T-cell (primary cell): ENCODE results near the gene LCK. TPM values are rescaled to one million over a fixed set of nuclear protein-coding genes. Genes with fewer than 3 reads are reported as not detected.

Source experiments
- ATAC-seq, 4 experiments: fragments of 200-7000 bp in 3 of 4; fragments of 150-1000 bp in 1 of 4; cut with Tn5 transposase; replicated peaks in 1 of 4; 1 replicate in 3 of 4; 2 replicates in 1 of 4; pipeline ENCODE4 v1.10.0; 2021; ENCODE audit warnings: moderate library complexity in 3 of 4, mild to moderate bottlenecking in 2 of 4, moderate number of reproducible peaks in 1 of 4
- CTCF ChIA-PET, 2 donors: fragments of 300-600 bp; sonication (Branson Sonifier 250); formaldehyde crosslinking; loops; one replicate each; lab custom pipeline; 2022; ENCODE audit warnings: antibody characterized with exemption in 2 of 2; lab: Charles Lee
- POLR2A ChIA-PET, 2 donors: fragments of 300-600 bp; sonication (Branson Sonifier 250); formaldehyde crosslinking; loops; one replicate each; lab custom pipeline; 2022; ENCODE audit warnings: antibody characterized with exemption in 2 of 2; lab: Charles Lee
- DNase-seq, 35 experiments: peaks; one replicate each; pipeline versions ENCODE4 v3.0.0 to v3.0.0-alpha.2; 2013 to 2023
- H3K27ac ChIP-seq: one replicate; pipeline ENCODE4 v1.5.1; 2013; ENCODE audit warnings: low read length
- H3K27me3 ChIP-seq, 2 experiments: replicated peaks in 1 of 2; 1 replicate in 1 of 2; 2 replicates in 1 of 2; pipeline versions ENCODE4 v1.6.1 to v1.7.0; 2013; ENCODE audit warnings: low read length in 1 of 2, mixed read lengths in 1 of 2; ENCODE audit not compliant: control insufficient read depth in 2 of 2, insufficient read depth in 2 of 2; ENCODE audit errors: extremely low read depth in 1 of 2
- H3K36me3 ChIP-seq, 2 donors: 1 replicate in 1 of 2; 2 replicates in 1 of 2; pipeline versions ENCODE4 v1.6.1 to v1.7.0; 2013; ENCODE audit warnings: low read length in 1 of 2; ENCODE audit not compliant: control insufficient read depth in 2 of 2, insufficient read depth in 1 of 2; ENCODE audit errors: extremely low read depth in 1 of 2
- H3K4me1 ChIP-seq, 2 experiments: 1 replicate in 1 of 2; 2 replicates in 1 of 2; pipeline versions ENCODE4 v1.6.1 to v1.7.0; 2013; ENCODE audit warnings: low read length in 2 of 2, mixed read lengths in 1 of 2; ENCODE audit not compliant: insufficient read depth in 2 of 2, control insufficient read depth in 1 of 2; ENCODE audit errors: extremely low read depth in 1 of 2
- H3K4me3 ChIP-seq, 2 donors: 1 replicate in 1 of 2; 2 replicates in 1 of 2; pipeline versions ENCODE4 v1.5.1 to v1.7.0; 2013; ENCODE audit warnings: mild to moderate bottlenecking in 2 of 2, low read length in 1 of 2, moderate library complexity in 1 of 2; ENCODE audit not compliant: control insufficient read depth in 1 of 2; ENCODE audit errors: extremely low read depth in 1 of 2
- H3K9me3 ChIP-seq: 2 replicates; pipeline ENCODE4 v1.7.0; 2013
- H3K27ac Mint-ChIP-seq, 2 donors: one replicate each; pipeline ENCODE4 v1.8.0; 2020 to 2021; ENCODE audit warnings: mild to moderate bottlenecking in 2 of 2, mixed read lengths in 2 of 2
- H3K27me3 Mint-ChIP-seq, 2 donors: one replicate each; pipeline ENCODE4 v1.8.0; 2021 to 2022; ENCODE audit warnings: mixed read lengths in 2 of 2
- H3K36me3 Mint-ChIP-seq: one replicate; pipeline ENCODE4 v1.8.0; 2021; ENCODE audit warnings: mixed read lengths
- H3K4me1 Mint-ChIP-seq, 3 donors: one replicate each; pipeline ENCODE4 v1.8.0; 2020 to 2022; ENCODE audit warnings: mixed read lengths in 3 of 3, mild to moderate bottlenecking in 1 of 3
- H3K4me3 Mint-ChIP-seq, 3 donors: one replicate each; pipeline ENCODE4 v1.8.0; 2020 to 2022; ENCODE audit warnings: mild to moderate bottlenecking in 3 of 3, mixed read lengths in 3 of 3, moderate library complexity in 3 of 3
- H3K9me3 Mint-ChIP-seq, 3 donors: one replicate each; pipeline ENCODE4 v1.8.0; 2020 to 2022; ENCODE audit warnings: mixed read lengths in 3 of 3
- WGBS: methylation state at CpG from one replicate; pipeline ENCODE4 v1.1.5; 2013; ENCODE audit warnings: missing lambda C conversion rate; ENCODE audit not compliant: insufficient coverage; 5-methylcytosine and 5-hydroxymethylcytosine counted together
- total RNA-seq, 35 experiments: library from RNA in 6 of 35; stranded (reverse) in 6 of 35; fragments of 120-200 nt in 1 of 35; gene quantifications; one replicate each; pipeline versions ENCODE4 v1.2.1 to v1.2.4 and lab custom pipeline; 2013 to 2026

The LCK gene
- total RNA-seq, 5 donors from 2014 or later (not counting 1 experiment from before 2014, with no cell fraction given), result 341 to 489 (median 428) TPM

DNA sequence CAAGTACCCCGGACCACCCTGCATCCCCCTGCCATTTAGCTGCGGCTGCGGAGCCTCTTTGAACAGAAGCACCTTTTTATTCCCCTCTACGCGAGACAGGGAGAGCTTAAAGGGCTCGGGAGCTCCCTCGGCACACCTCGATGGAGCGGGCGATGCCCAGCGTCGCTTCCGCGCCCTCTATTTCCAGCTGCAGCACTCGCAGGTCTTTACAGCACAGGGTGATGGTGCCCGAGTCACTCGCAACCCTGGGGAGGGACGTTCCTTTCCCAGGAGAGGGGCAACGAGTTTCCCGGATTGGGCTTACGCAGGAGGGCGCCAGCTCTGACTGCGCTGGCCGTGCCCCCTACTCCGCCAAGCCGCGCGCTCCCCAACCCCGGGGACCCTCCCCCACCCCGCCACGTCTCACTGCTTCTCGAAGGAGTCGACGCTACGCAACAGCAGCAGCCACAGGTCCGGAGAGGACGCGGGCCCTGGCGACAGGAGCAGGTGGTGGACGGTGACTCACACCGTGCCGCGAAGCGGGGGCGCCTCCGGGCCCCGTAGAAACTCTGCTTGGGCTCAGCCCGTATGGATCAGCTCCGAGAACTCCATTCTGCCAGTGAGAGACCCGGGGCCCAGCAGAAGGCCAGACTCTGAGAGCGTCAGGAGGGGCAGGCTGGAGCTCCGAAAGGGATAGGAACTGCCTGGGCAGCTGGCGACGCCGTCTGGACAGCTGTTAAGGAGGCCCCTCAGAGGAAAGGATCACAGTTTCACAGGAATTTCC lies 9.9 kb upstream of the LCK start:
- ATAC-seq, result peak; percentile 72 to 81 (median 76)
- WGBS, result 11% methylated on average over 53 of the region's 55 CpGs
- Histone ChIP-seq H3K4me1 (peaks cover 5 to 30% of the 10 kb centered on the region in 2 experiments), H3K27ac (peak overlapping the region; percentile 42), H3K9me3 (no peaks in the 10 kb centered on the region), H3K36me3 (no peaks in the 10 kb centered on the region), H3K4me3 (peak overlapping the region; percentile 75 to 89), H3K27me3 (no peaks in the 10 kb centered on the region)
- H3K4me3 Mint-ChIP-seq, result peak overlapping the region; percentile 84 to 89 (median 87)
- H3K36me3 Mint-ChIP-seq, result no peaks in the 10 kb centered on the region
- ChIA-PET CTCF (interaction anchor here (0.6 to 2.2 kb wide), 7 partner anchors 13 to 59 kb away, joined by 4 to 16 read pairs (median 7); partner anchors contain the start of gene HDAC1 (in 1 of the 2)), POLR2A (interaction anchor here (0.5 to 1.7 kb wide), 12 partner anchors 8 to 242 kb away, joined by 3 to 7 read pairs (median 4); partner anchors contain the start of genes BSDC1 (in 1 of the 2), LCK (in 1 of the 2) and MARCKSL1 (in 1 of the 2))
- peak overlapping the region; percentile 71 to 86 for H3K27ac Mint-ChIP-seq
- H3K9me3 Mint-ChIP-seq, result no peaks in the 10 kb centered on the region
- no peaks in the 10 kb centered on the region for H3K27me3 Mint-ChIP-seq
- peaks cover 14 to 23% (median 22%) of the 10 kb centered on the region in 3 donors for H3K4me1 Mint-ChIP-seq
- peak in 15 of 35 experiments; percentile 10 to 61 (median 39) for DNase-seq

DNA sequence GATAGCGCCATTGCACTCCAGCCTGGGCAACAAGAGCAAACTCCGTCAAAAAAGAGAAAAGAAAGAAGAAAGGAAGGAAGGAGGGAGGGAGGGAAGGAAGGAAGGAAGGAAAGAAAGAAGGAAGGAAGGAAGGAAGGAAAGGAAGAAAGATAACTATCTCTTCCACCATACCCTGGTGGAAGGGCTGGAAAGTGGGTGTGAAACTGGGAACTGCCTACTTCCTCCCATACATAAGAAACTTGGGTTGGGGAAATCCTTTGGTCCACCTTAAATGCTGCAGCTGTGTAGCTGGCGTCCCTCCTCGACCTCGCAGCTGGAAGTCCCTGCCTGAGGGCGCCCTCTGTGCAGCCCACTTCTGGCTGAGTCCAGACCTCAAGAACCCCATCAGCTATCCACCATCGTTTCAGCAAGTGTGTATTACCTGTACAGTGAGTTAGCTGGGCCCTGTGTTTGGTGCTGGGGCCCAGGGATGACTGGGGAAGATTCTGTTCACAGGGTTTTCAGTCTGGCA lies 8.7 kb upstream of the LCK start:
- Mint-ChIP-seq H3K27ac (peak overlapping the region; percentile 55 to 86), H3K4me3 (peak overlapping the region; percentile 17 to 89 (median 34)), H3K4me1 (peaks cover 24 to 35% (median 33%) of the 10 kb centered on the region in 3 donors), H3K36me3 (no peaks in the 10 kb centered on the region), H3K27me3 (no peaks in the 10 kb centered on the region), H3K9me3 (no peaks in the 10 kb centered on the region)
- ChIA-PET POLR2A (interaction anchor here in 1 of 2 donors (1.0 to 1.1 kb wide), 2 partner anchors 16 to 80 kb away, joined by 3 to 6 read pairs; no protein-coding TSS in a partner anchor), CTCF (interaction anchor here (0.6 to 1.2 kb wide), 2 partner anchors 13 to 64 kb away, joined by 4 to 7 read pairs; no protein-coding TSS in a partner anchor)
- DNase-seq, result no peak
- Histone ChIP-seq H3K27me3 (no peaks in the 10 kb centered on the region), H3K36me3 (peaks cover 0 to 3% of the 10 kb centered on the region in 2 donors), H3K4me3 (no peak overlapping the region), H3K9me3 (no peaks in the 10 kb centered on the region), H3K4me1 (peaks cover 10 to 41% of the 10 kb centered on the region in 2 experiments), H3K27ac (no peak overlapping the region)
- no peak for ATAC-seq
- WGBS, result 80% methylated on average over 1 of the region's 7 CpGs

DNA sequence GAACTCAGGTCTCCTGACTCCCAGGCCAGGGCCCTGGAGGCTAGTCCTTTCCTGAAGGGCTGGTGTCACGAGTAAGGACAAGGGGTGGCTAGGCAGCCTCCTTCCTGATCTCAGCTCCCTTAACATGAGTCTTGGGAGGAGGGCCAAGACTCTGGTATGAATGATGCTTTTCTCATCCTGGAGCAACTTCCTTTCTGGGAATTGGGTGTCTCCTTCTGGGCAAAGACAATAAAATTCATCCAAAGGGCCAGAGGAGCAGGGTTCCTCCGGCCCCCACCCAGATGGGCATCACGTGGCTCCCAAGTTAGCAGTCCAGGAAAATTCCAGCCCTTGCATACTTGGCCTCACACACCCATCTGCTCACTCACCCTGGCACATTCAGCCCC lies 4.2 kb upstream of the LCK start, which contains the start of gene FAM167B:
TSS of gene FAM167B (plus strand) at position 335 of the 386 bp plus-strand sequence. CDS start 200 bp downstream, outside the sequence.
- ATAC-seq (no peak), DNase-seq (no peak)
- ChIA-PET CTCF (no interaction called here), POLR2A (interaction anchor here in 1 of 2 donors (0.5 kb wide), 1 partner anchor 15 kb away, joined by 3 read pairs; no protein-coding TSS in a partner anchor)
- H3K27ac Mint-ChIP-seq, result peak within 1 kb of the TSS; percentile 94 to 98
- Histone ChIP-seq H3K4me3 (peak within 1 kb of the TSS in 1 of 2 donors; percentile 18), H3K27me3 (no peaks in the 10 kb centered on the region), H3K27ac (peak within 1 kb of the TSS; percentile 96), H3K9me3 (no peaks in the 10 kb centered on the region), H3K36me3 (peaks cover 0 to 3% of the 10 kb centered on the region in 2 donors), H3K4me1 (peaks cover 26 to 60% of the 10 kb centered on the region in 2 experiments)
- peaks cover 4% of the 10 kb centered on the region for H3K36me3 Mint-ChIP-seq
- H3K27me3 Mint-ChIP-seq, result no peaks in the 10 kb centered on the region
- peaks cover 48 to 69% (median 66%) of the 10 kb centered on the region in 3 donors for H3K4me1 Mint-ChIP-seq
- H3K9me3 Mint-ChIP-seq, result no peaks in the 10 kb centered on the region
- H3K4me3 Mint-ChIP-seq, result peak within 1 kb of the TSS; percentile 62 to 91 (median 71)
- 100% methylated on average over 2 of the region's 3 CpGs for WGBS

DNA sequence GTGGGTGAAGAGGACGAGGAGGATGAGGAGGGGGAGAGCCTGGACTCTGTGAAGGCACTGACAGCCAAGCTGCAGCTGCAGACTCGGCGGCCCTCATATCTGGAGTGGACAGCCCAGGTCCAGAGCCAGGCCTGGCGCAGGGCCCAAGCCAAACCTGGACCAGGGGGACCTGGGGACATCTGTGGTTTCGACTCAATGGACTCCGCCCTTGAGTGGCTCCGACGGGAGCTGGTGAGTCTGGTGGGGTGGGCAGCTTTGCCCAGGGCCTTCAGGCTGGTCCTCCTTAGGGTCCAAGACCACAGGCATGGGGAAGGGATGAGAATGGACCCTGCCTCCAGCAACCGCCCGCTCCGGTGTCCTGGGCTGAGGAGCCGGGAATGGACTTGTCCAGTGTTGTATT lies 3.6 kb upstream of the LCK start:
- H3K36me3 Mint-ChIP-seq, result peaks cover 8% of the 10 kb centered on the region
- 96% methylated on average over 11 of the region's 12 CpGs for WGBS
- H3K27ac Mint-ChIP-seq, result peak overlapping the region; percentile 94 to 98
- H3K9me3 Mint-ChIP-seq, result no peaks in the 10 kb centered on the region
- no peak for ATAC-seq
- peak overlapping the region in 2 of 3 donors; percentile 71 to 91 for H3K4me3 Mint-ChIP-seq
- peaks cover 45 to 69% (median 65%) of the 10 kb centered on the region in 3 donors for H3K4me1 Mint-ChIP-seq
- no peak for DNase-seq
- no peak overlapping the region for H3K4me3 ChIP-seq
- ChIA-PET CTCF (interaction anchor here in 1 of 2 donors (1.5 kb wide), 1 partner anchor 147 kb away, joined by 5 read pairs; the partner anchor contains the start of gene BSDC1), POLR2A (no interaction called here)
- H3K36me3 ChIP-seq, result peaks cover 0 to 3% of the 10 kb centered on the region in 2 donors
- no peaks in the 10 kb centered on the region for H3K27me3 Mint-ChIP-seq
- no peaks in the 10 kb centered on the region for H3K27me3 ChIP-seq
- H3K9me3 ChIP-seq, result no peaks in the 10 kb centered on the region
- H3K27ac ChIP-seq, result peak overlapping the region; percentile 96
- peaks cover 26 to 56% of the 10 kb centered on the region in 2 experiments for H3K4me1 ChIP-seq

DNA sequence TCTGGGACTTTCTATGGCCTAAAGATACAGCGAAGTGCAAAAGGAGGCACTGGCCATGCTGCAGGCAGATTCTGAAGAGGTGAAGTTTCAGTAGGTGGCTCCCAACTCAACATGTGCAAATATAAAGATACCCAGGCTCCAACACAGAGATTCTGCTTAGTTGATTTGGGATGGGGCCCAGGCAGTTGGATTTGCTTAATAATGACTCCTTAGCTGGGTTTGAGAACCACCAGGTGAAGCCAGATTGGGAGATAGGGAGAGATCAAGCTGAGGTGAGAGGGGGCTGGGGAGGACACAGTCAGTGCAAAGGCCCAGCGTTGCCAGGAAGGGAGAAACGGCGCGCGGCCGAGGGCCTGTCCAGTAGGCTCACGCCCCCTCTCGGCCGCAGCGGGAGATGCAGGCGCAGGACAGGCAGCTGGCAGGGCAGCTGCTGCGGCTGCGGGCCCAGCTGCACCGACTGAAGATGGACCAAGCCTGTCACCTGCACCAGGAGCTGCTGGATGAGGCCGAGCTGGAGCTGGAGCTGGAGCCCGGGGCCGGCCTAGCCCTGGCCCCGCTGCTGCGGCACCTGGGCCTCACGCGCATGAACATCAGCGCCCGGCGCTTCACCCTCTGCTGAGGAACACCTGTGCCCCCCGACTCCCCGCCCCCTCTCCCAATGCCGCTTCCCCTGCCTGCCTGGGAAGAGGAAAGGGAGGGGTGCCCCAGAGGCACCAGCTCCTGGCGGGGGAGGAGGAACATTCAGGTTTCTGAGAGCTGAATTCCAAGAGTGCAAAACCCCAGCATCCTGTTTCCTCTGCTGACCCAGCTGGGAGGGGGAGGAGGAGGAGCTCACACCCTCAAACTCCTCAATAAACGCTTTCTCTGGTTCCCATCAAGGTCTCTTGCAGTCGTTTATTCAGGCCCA lies 2.8 kb upstream of the LCK start:
- Mint-ChIP-seq H3K27ac (peak overlapping the region; percentile 100), H3K4me3 (peak overlapping the region; percentile 62 to 91 (median 71)), H3K36me3 (peaks cover 12% of the 10 kb centered on the region), H3K4me1 (peaks cover 45 to 71% (median 65%) of the 10 kb centered on the region in 3 donors), H3K27me3 (no peaks in the 10 kb centered on the region), H3K9me3 (no peaks in the 10 kb centered on the region)
- DNase-seq (peak in 30 of 35 experiments; percentile 38 to 83 (median 58)), ATAC-seq (peak in 1 of 4 experiments; percentile 8)
- Histone ChIP-seq H3K27ac (peak overlapping the region; percentile 96), H3K9me3 (no peaks in the 10 kb centered on the region), H3K4me3 (peak overlapping the region; percentile 18 to 44), H3K4me1 (peaks cover 26 to 56% of the 10 kb centered on the region in 2 experiments), H3K36me3 (peaks cover 0 to 3% of the 10 kb centered on the region in 2 donors), H3K27me3 (no peaks in the 10 kb centered on the region)
- CTCF ChIA-PET, result interaction anchor here (0.6 to 1.9 kb wide), 17 partner anchors 9 to 146 kb away, joined by 3 to 9 read pairs (median 4); partner anchors contain the start of genes BSDC1 (in 1 of the 2), CCDC28B (in 1 of the 2) and HDAC1 (in 1 of the 2)
- POLR2A ChIA-PET, result interaction anchor here (0.6 to 0.7 kb wide), 6 partner anchors 25 to 192 kb away, joined by 3 to 7 read pairs (median 5); partner anchors contain the start of gene IQCC (in 1 of the 2)
- WGBS, result 0% methylated on average over 17 of the region's 31 CpGs
